PFSK-1 (cell line): ENCODE data around the gene SIRT4.

Experiments
- FOXP2 ChIP-seq: optimal IDR thresholded peaks from 2 replicates; pipeline ENCODE3; 2011; ENCODE audit warnings: borderline replicate concordance, control low read depth, inconsistent platforms; ENCODE audit not compliant: insufficient read depth; ENCODE audit errors: extremely low read length, extremely low read depth
- POLR2AphosphoS5 ChIP-seq: IDR thresholded peaks from 2 replicates; pipeline ENCODE4 v1.6.1; 2012; ENCODE audit warnings: low read depth, mild to moderate bottlenecking, control low read depth, low read length, moderate library complexity
- REST ChIP-seq, 2 experiments: IDR thresholded peaks; 2 replicates each; pipeline versions ENCODE4 v1.6.1 to v1.8.0; 2011 to 2012; ENCODE audit warnings: low read depth in 2 of 2, low read length in 2 of 2, control low read depth in 1 of 2, inconsistent platforms in 1 of 2, mild to moderate bottlenecking in 1 of 2, moderate library complexity in 1 of 2; ENCODE audit not compliant: insufficient read depth in 1 of 2
- SIN3A ChIP-seq: IDR thresholded peaks from 2 replicates; pipeline ENCODE4 v1.6.1; 2012; ENCODE audit warnings: mild to moderate bottlenecking, low read length, moderate library complexity, borderline replicate concordance; ENCODE audit not compliant: insufficient read depth
- TAF1 ChIP-seq: IDR thresholded peaks from 2 replicates; pipeline ENCODE4 v1.6.1; 2012; ENCODE audit warnings: low read length, control low read depth, borderline replicate concordance; ENCODE audit not compliant: insufficient read depth

The SIRT4 gene

GRCh38 chr12:120358412-120359100, 56.4 kb downstream of the SIRT4 start:
- TF ChIP-seq SIN3A: no peak
- no peak for TF ChIP-seq FOXP2
- no peak for TF ChIP-seq TAF1
- no peak for TF ChIP-seq POLR2AphosphoS5
- TF ChIP-seq REST (IDR thresholded peaks at IDR 0.05; ENCODE audit: insufficient read depth in 1 of 2, low read depth in 2 of 2, low read length in 2 of 2): no peak

- TF ChIP-seq TAF1 (no peak), FOXP2 (no peak), SIN3A (no peak), REST (IDR thresholded peaks at IDR 0.05; ENCODE audit: insufficient read depth in 1 of 2, low read depth in 2 of 2, low read length in 2 of 2) (no peak)
Measured at GRCh38 chr12:120359128-120359527, 57.0 kb downstream of the SIRT4 start.

- TF ChIP-seq REST (IDR thresholded peaks at IDR 0.05; ENCODE audit: insufficient read depth in 1 of 2, low read depth in 2 of 2, low read length in 2 of 2): no peak
- no peak for TF ChIP-seq FOXP2
- no peak for TF ChIP-seq TAF1
Measured at GRCh38 chr12:120361506-120362208, 59.5 kb downstream of the SIRT4 start.
